Jurkat, Clone E6-1 (cell line): Measurements from ENCODE around the gene GLRX5.
"Not testable (repeated sequence)": the region's sequence is repeated elsewhere in the genome, so short reads cannot be mapped to it uniquely, and the experiment has no call there.

Source experiments
- DNase-seq: peaks from one replicate; pipeline ENCODE4 v3.0.0-alpha.2; 2011; ENCODE audit warnings: low read depth, low spot score
- H3K4me3 ChIP-seq: 2 replicates; pipeline ENCODE4 v1.5.1; 2011; ENCODE audit warnings: mild to moderate bottlenecking, low read length, control low read depth, moderate library complexity

Gene GLRX5

DNA sequence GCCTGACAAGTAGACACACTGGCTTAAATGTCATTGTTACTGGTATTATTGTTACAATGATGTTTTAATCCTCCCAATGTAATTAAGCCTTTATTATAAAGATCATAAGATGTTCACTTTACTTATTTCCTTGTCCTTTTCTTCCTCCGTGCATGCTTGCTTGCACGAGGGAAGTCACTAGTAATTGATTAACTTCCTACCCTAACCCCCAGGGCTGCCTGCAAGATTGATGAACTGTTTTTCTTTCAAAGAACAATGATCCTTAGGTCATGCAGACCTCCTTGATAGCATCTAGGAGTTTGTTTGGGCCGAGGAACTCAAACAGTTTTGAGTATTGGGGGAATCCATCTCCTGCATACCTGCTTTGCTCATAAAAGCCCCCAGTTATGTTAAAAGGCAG is 43.0 kb downstream of the GLRX5 start:
- no peak overlapping the region for H3K4me3 ChIP-seq
- no peak for DNase-seq

DNA sequence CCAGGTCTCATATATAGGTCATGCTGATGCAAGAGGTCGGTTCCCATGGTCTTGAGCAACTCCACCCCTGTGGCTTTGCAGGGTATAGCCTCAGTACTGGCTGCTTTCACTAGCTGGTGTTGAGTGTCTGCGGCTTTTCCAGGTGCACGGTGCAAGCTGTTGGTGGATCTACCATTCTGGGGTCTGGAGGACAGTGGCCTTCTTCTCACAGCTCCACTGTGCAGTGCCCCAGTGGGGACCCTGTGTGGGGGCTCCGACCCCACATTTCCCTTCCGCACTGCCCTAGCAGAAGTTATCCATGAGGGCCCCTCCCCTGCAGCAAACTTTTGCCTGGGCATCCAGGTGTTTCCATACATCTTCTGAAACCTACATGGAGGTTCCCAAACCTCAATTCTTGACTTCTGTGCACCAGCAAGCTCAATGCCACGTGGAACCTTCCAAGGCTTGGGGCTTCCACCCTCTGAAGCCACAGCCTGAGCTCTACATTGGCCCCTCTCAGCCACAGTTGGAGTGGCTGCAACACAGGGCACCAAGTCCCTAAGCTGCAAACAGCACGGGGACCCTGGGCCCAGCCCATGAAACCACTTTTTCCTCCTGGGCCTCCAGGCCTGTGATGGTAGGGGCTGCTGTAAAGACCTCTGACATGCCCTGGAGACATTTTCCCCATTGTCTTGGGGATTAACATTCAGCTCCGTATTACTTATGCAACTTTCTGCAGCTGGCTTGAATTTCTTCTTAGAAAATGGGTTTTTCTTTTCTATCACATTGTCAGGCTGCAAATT is 49.2 kb downstream of the GLRX5 start:
- DNase-seq, H3K4me3 ChIP-seq: not testable (repeated sequence)

DNA sequence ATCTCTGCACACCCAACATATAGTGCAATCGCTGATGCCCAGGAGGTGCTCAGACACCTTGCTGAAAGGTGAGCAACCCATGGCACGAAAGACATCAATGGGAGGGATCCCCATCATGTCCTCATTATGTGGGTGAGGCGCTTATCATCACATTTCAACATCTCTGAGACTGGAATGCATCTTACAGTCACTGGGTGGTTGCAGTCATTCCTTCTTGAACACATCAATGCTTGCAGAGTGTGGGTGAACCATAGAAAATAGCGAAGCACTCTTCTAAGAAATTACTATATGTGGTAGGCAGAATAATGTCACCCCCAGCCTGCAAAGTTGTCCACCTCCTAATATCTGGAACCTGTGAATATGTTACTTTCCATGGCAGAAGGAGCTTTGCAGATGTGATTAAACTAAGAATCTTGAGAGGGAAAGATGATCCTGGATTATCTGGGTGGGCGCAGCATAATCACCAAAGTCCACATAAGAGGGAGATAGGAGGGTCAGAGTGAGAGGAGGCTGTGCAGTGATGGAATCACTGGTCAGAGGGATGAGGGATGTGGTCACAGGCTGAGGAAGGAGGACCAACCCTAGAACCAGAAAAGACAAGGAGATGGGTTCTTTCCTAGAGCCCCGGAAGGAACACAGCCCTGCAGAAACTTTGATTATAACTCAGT is 51.2 kb downstream of the GLRX5 start:
- no peak for DNase-seq
- H3K4me3 ChIP-seq, result no peak overlapping the region

DNA sequence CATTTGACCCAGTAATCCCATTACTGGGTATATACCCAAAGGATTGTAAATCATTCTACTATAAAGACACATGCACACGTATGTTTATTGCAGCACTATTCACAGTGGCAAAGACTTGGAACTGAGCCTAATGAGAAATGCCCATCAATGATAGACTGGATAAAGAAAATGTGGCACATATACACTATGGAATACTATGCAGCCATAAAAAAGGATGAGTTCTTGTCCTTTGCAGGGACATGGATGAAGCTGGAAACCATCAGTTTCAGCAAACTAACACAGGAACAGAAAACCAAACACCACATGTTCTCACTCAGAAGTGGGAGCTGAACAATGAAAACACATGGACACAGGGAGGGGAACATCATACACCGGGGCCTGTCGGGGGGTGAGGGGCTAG is 56.3 kb downstream of the GLRX5 start:
- not testable (repeated sequence) for H3K4me3 ChIP-seq, DNase-seq
